IMR-90 (cell line): Measurements from ENCODE around the gene CLIC2. TPM values are rescaled to one million over a fixed set of nuclear protein-coding genes. Genes with fewer than 3 reads are reported as not detected.
"Not testable (repeated sequence)": the region's sequence is repeated elsewhere in the genome, so short reads cannot be mapped to it uniquely, and the experiment has no call there.

Source experiments
- ATAC-seq: fragments of 200-7000 bp; cut with Tn5 transposase; 2 replicates; pipeline ENCODE4 v1.9.1; 2020; ENCODE audit warnings: low read depth, mild to moderate bottlenecking, moderate library complexity
- Bru-seq: library from RNA; stranded (reverse); fragments of 400-500 nt; gene quantifications from one replicate; lab custom pipeline; 2021; lab: Mats Ljungman, UMichigan
- BruChase-seq, 2 experiments: library from RNA; stranded (reverse); fragments of 400-500 nt; gene quantifications; one replicate each; lab custom pipeline; 2021; lab: Mats Ljungman, UMichigan
- BruUV-seq: library from RNA; stranded (reverse); fragments of 400-500 nt; replicated peaks from 2 replicates; lab custom pipeline; 2021; lab: Mats Ljungman, UMichigan
- CTCF ChIA-PET: fragments of 300-600 bp; formaldehyde crosslinking; extraction: SDS; loops from one replicate; lab custom pipeline; 2021; ENCODE audit warnings: antibody characterized with exemption; lab: Yijun Ruan, JAX
- POLR2A ChIA-PET: fragments of 300-600 bp; sonication (Branson Sonifier 250); formaldehyde crosslinking; loops from one replicate; lab custom pipeline; 2022; ENCODE audit warnings: antibody characterized with exemption; ENCODE audit not compliant: unreplicated experiment; lab: Charles Lee
- DNase-seq: peaks from one replicate; pipeline ENCODE4 v3.0.0; 2013
- H2AFZ ChIP-seq: replicated peaks from 2 replicates; pipeline ENCODE3; 2013; ENCODE audit warnings: low read length, mild to moderate bottlenecking; ENCODE audit not compliant: poor library complexity
- H2AK5ac ChIP-seq: 2 replicates; pipeline ENCODE4 v1.6.1; 2013; ENCODE audit warnings: low read depth, low read length, inconsistent platforms
- H2AK9ac ChIP-seq: replicated peaks from 2 replicates; pipeline ENCODE3; 2013; ENCODE audit warnings: mild to moderate bottlenecking, low read depth, low read length, moderate library complexity; ENCODE audit not compliant: poor library complexity
- H2BK120ac ChIP-seq: 2 replicates; pipeline ENCODE4 v1.6.1; 2013; ENCODE audit warnings: low read depth, low read length, inconsistent platforms
- H2BK15ac ChIP-seq: 3 replicates; pipeline ENCODE4 v1.6.1; 2013; ENCODE audit warnings: low read depth, low read length, inconsistent platforms
- H2BK20ac ChIP-seq: 2 replicates; pipeline ENCODE4 v1.6.1; 2013; ENCODE audit warnings: low read depth, mild to moderate bottlenecking, inconsistent platforms, low read length, moderate library complexity
- H2BK5ac ChIP-seq: 2 replicates; pipeline ENCODE4 v1.6.1; 2013; ENCODE audit warnings: mild to moderate bottlenecking, low read depth, low read length, inconsistent platforms; ENCODE audit not compliant: poor library complexity, severe bottlenecking
- H3K14ac ChIP-seq: replicated peaks from 2 replicates; pipeline ENCODE4 v1.6.1; 2013; ENCODE audit warnings: low read depth, low read length, inconsistent platforms
- H3K18ac ChIP-seq: 2 replicates; pipeline ENCODE4 v1.6.1; 2013; ENCODE audit warnings: low read depth, low read length, control low read depth
- H3K23ac ChIP-seq: 2 replicates; pipeline ENCODE4 v1.6.1; 2013; ENCODE audit warnings: low read depth, low read length, inconsistent platforms
- H3K27ac ChIP-seq: 2 replicates; pipeline ENCODE4 v1.5.1; 2013; ENCODE audit warnings: mild to moderate bottlenecking, control low read depth, low read length; ENCODE audit not compliant: insufficient read depth
- H3K27me3 ChIP-seq: 2 replicates; pipeline ENCODE4 v1.6.1; 2013; ENCODE audit warnings: low read length; ENCODE audit not compliant: control insufficient read depth, insufficient read depth
- H3K36me3 ChIP-seq: 2 replicates; pipeline ENCODE4 v1.6.1; 2013; ENCODE audit warnings: low read length, mixed read lengths; ENCODE audit not compliant: control insufficient read depth, insufficient read depth
- H3K4ac ChIP-seq: 2 replicates; pipeline ENCODE4 v1.6.1; 2013; ENCODE audit warnings: low read depth, low read length, inconsistent platforms
- H3K4me1 ChIP-seq: 2 replicates; pipeline ENCODE4 v1.6.1; 2013; ENCODE audit warnings: low read length, mixed read lengths; ENCODE audit not compliant: control insufficient read depth, insufficient read depth
- H3K4me2 ChIP-seq: 2 replicates; pipeline ENCODE4 v1.6.1; 2013; ENCODE audit warnings: low read depth, mild to moderate bottlenecking, control low read depth, low read length, moderate library complexity
- H3K4me3 ChIP-seq: 2 replicates; pipeline ENCODE4 v1.5.1; 2013; ENCODE audit warnings: low read depth, mild to moderate bottlenecking, control low read depth, low read length, moderate library complexity; ENCODE audit not compliant: insufficient read depth
- H3K56ac ChIP-seq: 2 replicates; pipeline ENCODE4 v1.6.1; 2013; ENCODE audit warnings: low read length, inconsistent platforms; ENCODE audit not compliant: insufficient read depth; ENCODE audit errors: extremely low read depth
- H3K79me1 ChIP-seq, 2 experiments: 2 replicates each; pipeline ENCODE4 v1.6.1; 2013; ENCODE audit warnings: low read length in 2 of 2, inconsistent platforms in 1 of 2, low read depth in 1 of 2
- H3K9ac ChIP-seq: 2 replicates; pipeline ENCODE4 v1.6.1; 2013; ENCODE audit warnings: low read depth, low read length, control low read depth
- H3K9me1 ChIP-seq: 2 replicates; pipeline ENCODE4 v1.6.1; 2013; ENCODE audit warnings: low read length, inconsistent platforms; ENCODE audit not compliant: insufficient read depth
- H3K9me3 ChIP-seq: 2 replicates; pipeline ENCODE4 v1.6.1; 2013; ENCODE audit warnings: low read length; ENCODE audit not compliant: control insufficient read depth, insufficient read depth
- H4K20me1 ChIP-seq: 2 replicates; pipeline ENCODE4 v1.6.1; 2013; ENCODE audit warnings: low read length, inconsistent platforms; ENCODE audit not compliant: insufficient read depth
- H4K5ac ChIP-seq: 2 replicates; pipeline ENCODE4 v1.6.1; 2013; ENCODE audit warnings: mild to moderate bottlenecking, low read depth, low read length, control low read depth
- H4K8ac ChIP-seq, 2 experiments: 2 replicates each; pipeline ENCODE4 v1.6.1; 2013; ENCODE audit warnings: low read depth in 2 of 2, low read length in 2 of 2, control low read depth in 1 of 2, inconsistent platforms in 1 of 2
- H4K91ac ChIP-seq: 2 replicates; pipeline ENCODE4 v1.6.1; 2013; ENCODE audit warnings: low read depth, low read length, inconsistent platforms; ENCODE audit not compliant: insufficient read depth
- CHD1 ChIP-seq: IDR thresholded peaks from 2 replicates; pipeline ENCODE4 v1.6.1; 2012; ENCODE audit warnings: low read depth, low read length, improper control_type of control experiment
- MXI1 ChIP-seq: IDR thresholded peaks from 2 replicates; pipeline ENCODE4 v1.6.1; 2012; ENCODE audit warnings: low read depth, mild to moderate bottlenecking, low read length, moderate library complexity, borderline replicate concordance
- WGBS, 2 experiments: methylation state at CpG; one replicate each; pipeline versions ENCODE4 v1.1.5 to v1.1.7; 2013; ENCODE audit warnings: missing lambda C conversion rate in 2 of 2; ENCODE audit not compliant: insufficient read length in 1 of 2; ENCODE audit errors: extremely low coverage in 2 of 2; 5-methylcytosine and 5-hydroxymethylcytosine counted together
- dilution Hi-C: fragments of 300-500 bp; cut with HindIII; formaldehyde crosslinking; loops from one replicate; pipeline ENCODE4 v1.14.3; 2018; ENCODE audit warnings: low sequenced_read_pairs; ENCODE audit not compliant: unreplicated experiment
- in situ Hi-C: fragments of 300-500 bp; cut with MboI; formaldehyde crosslinking; loops from 3 replicates; pipeline ENCODE4 v1.14.3; 2019; ENCODE audit warnings: low sequenced_read_pairs, inconsistent platforms, mixed read lengths
- intact Hi-C: fragments of 100-400 bp; cut with micrococcal nuclease; formaldehyde crosslinking; loops from 2 replicates; pipeline ENCODE4 v1.10.0; 2022
- long read RNA-seq: library from polyadenylated mRNA; unstranded; transcript quantifications from one replicate; pipeline ENCODE4 v2.0.0, GENCODE V29; 2021; ENCODE audit not compliant: unreplicated experiment
- polyA plus RNA-seq, 3 experiments: library from polyadenylated mRNA; depleted of rRNA; stranded (reverse); fragments of >200 nt; gene quantifications; 2 replicates each; pipeline ENCODE4 v1.2.3, GENCODE V29; 2012; ENCODE audit warnings: low replicate concordance in 1 of 3
- total RNA-seq: library from RNA; depleted of rRNA; stranded (reverse); fragments of >200 nt; gene quantifications from 2 replicates; pipeline ENCODE4 v1.2.3, GENCODE V29; 2012; rRNA removed

CLIC2 gene
- total RNA-seq (under 0.01 and 0.18 TPM in 2 replicates), polyA plus RNA-seq (2012; rRNA removed) (0.07 TPM in 1 of 2 replicates, not detected in the other), Bru-seq, nascent RNA (percentile 40 among the genes with signal in this experiment), BruChase-seq, experiment 1, labeled RNA remaining after a 6-hour chase (percentile 41 among the genes with signal in this experiment), BruChase-seq, experiment 2, labeled RNA remaining after a 2-hour chase (percentile 50 among the genes with signal in this experiment)
- 0.01 and 0.03 TPM in 2 replicates for polyA plus RNA-seq (2012; cell fraction: cytosol; rRNA removed)
- 0.03 and 0.37 TPM in 2 replicates for polyA plus RNA-seq (2012; cell fraction: nucleus; rRNA removed; ENCODE audit: low replicate concordance)
- long read RNA-seq, partial matches to known transcripts, result 1 of 1 reads
- long read RNA-seq, other reads (novel, unspliced or antisense), result 0 of 1 reads

DNA sequence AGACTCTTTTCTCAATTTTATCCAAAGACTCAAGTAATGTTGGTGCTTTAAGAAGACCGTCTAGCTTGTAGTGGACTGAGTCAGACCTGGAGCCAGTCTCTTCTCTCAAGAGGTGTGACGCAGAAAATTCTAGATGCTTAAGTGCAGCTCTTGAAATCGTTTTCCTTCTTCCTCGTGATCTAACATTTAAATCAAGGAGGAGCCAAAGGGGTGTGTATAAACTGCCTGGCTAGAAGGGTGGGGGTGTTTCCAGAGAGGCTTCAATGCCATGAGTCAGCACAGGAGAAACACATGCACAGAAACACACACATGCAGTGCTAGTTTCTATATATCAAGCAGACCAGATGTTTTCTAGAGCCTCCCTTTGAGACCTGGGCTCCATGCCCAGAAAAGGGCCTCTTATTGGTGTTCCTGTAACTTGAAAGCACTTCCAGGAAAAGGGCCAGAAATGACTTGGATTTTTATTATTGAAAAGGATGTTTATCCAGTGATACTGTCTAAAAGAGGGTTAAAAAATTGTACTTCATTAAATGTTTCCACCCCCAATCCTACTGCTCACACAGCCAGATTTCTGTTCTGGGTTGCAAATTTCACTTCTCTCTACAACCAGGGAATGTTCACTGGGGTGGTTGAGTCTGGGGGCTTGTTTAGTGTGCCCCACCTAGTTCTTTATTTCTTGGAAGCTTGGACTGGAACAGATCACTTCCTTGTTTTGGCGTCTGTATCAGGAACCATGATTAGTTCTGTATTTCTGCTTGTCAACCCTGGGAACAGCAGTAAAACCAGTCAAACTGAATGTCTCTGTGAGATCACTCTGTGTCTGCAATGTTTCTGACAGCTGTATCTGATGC lies at the start of gene CLIC2:
Gene CLIC2 (minus strand): TSS at position 129 of the 851 bp plus-strand sequence. CDS start 187 bp downstream, outside the sequence.
- CTCF ChIA-PET, result no interaction called here
- Histone ChIP-seq H2AK9ac (no peak within 1 kb of the TSS), H2AFZ (no peak within 1 kb of the TSS), H3K36me3 (no peaks in the 10 kb centered on the region), H3K56ac (no peak within 1 kb of the TSS), H2BK15ac (no peak within 1 kb of the TSS), H3K4ac (no peak within 1 kb of the TSS), H4K91ac (no peak within 1 kb of the TSS), H4K8ac (no peak within 1 kb of the TSS), H3K27ac (peak within 1 kb of the TSS; percentile 32; the same call in 1 of the 2 replicates), H3K4me3 (no peak within 1 kb of the TSS), H3K9me1 (no peaks in the 10 kb centered on the region), H3K14ac (no peak within 1 kb of the TSS), H4K20me1 (no peaks in the 10 kb centered on the region), H3K23ac (no peak within 1 kb of the TSS), H3K9ac (no peak within 1 kb of the TSS), H3K18ac (no peak within 1 kb of the TSS), H3K79me1 (no peaks in the 10 kb centered on the region), H2BK20ac (no peak within 1 kb of the TSS), H2BK120ac (no peak within 1 kb of the TSS), H3K9me3 (no peaks in the 10 kb centered on the region), H4K5ac (no peak within 1 kb of the TSS), H3K4me1 (no peaks in the 10 kb centered on the region), H2BK5ac (no peak within 1 kb of the TSS), H3K4me2 (no peak within 1 kb of the TSS), H2AK5ac (no peak within 1 kb of the TSS), H3K27me3 (no peaks in the 10 kb centered on the region)
- WGBS, 2 experiments, result 50% methylated on average over 1 of the region's 5 CpGs; no CpG with 5 or more reads in 1 of the 2 experiments
- intact Hi-C loops (no loop called here), dilution Hi-C loops (no loop called here), in situ Hi-C loops (no loop called here)
- ATAC-seq (peak; percentile 88), DNase-seq (peak; percentile 79)
- TF ChIP-seq MXI1 (no peak), CHD1 (no peak)
- POLR2A ChIA-PET, result no interaction called here
- no TSS peak for BruUV-seq

DNA sequence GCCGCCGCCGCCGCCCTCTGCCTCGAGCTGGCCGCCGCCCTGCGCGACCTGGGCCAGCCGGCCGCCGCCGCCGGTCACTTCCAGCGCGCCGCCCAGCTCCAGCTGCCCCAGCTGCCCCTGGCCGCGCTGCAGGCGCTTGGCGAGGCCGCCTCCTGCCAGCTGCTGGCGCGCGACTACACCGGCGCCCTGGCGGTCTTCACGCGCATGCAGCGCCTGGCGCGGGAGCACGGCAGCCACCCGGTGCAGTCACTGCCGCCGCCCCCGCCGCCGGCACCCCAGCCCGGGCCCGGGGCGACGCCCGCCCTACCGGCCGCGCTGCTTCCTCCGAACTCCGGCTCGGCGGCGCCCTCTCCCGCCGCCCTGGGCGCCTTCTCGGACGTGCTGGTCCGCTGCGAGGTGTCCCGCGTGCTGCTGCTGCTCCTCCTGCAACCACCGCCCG lies 48.1 kb upstream of the CLIC2 start:
- H2AFZ ChIP-seq, H3K4ac ChIP-seq, in situ Hi-C loops, intact Hi-C loops, H3K36me3 ChIP-seq, H2BK15ac ChIP-seq, H2BK120ac ChIP-seq, H3K4me1 ChIP-seq, H3K27me3 ChIP-seq, H2BK20ac ChIP-seq, dilution Hi-C loops, H4K5ac ChIP-seq, H3K79me1 ChIP-seq, H3K18ac ChIP-seq, POLR2A ChIA-PET, CTCF ChIA-PET, H3K27ac ChIP-seq, H2AK9ac ChIP-seq, H3K23ac ChIP-seq, DNase-seq, H3K9me1 ChIP-seq, H4K8ac ChIP-seq, H3K4me3 ChIP-seq, H3K9ac ChIP-seq, H3K14ac ChIP-seq, H3K4me2 ChIP-seq, BruUV-seq, H3K9me3 ChIP-seq, H4K91ac ChIP-seq, H4K20me1 ChIP-seq, H3K56ac ChIP-seq, H2AK5ac ChIP-seq, H2BK5ac ChIP-seq: not testable (repeated sequence)
- ATAC-seq, result peak; percentile 66
- no CpG with 5 or more reads among the region's 64 CpGs for WGBS, 2 experiments
